ENCODE measurements around the gene NRAP. TPM values are rescaled to one million over a fixed set of nuclear protein-coding genes. Genes with fewer than 3 reads are reported as not detected.

The NRAP gene
- total RNA-seq, 1 donor from 2014 or later = not detected

DNA sequence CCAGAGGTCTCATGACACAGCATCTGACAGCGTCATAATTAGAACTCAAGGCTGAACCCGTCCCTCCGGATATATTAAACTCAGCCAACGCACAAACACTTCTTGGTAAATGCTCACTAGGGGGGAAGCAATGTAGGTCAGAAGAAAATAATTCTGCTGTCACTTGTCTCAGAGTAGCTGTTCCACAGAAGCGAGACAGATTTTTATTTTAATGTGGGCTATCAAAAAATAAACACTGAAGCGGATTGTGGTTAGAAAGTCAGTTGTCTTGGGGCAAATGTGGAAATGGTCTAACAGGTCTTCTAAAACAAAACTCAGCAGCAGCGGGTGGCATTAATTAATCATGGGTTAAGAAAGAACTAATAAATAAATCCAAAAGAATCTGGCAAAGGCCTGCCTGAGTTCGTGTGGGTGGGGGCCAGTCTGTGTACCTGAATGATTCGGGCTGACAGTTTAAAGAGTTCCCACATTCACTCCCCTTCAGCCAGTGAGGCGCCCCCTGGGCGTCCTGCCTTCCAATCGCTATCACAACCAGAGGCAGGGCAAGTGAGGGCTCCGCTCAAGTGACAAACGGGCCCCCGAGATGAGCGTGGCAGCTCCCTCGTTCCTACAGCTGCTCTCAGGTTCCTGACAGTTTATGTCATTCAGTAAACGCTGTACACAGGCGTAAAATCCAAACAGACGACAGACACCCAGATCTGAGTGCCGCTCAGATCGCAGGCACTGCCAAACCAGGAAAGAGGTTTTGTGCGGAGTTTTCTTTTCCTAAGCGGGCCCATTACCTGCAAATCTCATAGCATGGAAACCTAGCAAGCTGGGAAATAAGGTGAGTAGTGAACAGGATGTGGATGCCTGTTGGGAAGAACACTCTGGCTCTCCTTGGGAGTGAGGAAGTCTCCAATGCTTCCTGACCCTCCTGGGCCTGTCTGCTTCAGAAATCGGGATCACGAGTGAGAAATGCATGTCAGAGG lies 52.9 kb downstream of the NRAP start:
- H3K4me3 Mint-ChIP-seq (ENCODE audit: unreplicated experiment) = no peak overlapping the region
- H3K36me3 Mint-ChIP-seq (ENCODE audit: low read depth, unreplicated experiment) = no peaks in the 10 kb centered on the region
- peaks cover 3% of the 10 kb centered on the region for H3K27me3 Mint-ChIP-seq (ENCODE audit: unreplicated experiment)
- H3K9me3 Mint-ChIP-seq (ENCODE audit: unreplicated experiment) = no peaks in the 10 kb centered on the region
- peaks cover 6% of the 10 kb centered on the region for H3K4me1 Mint-ChIP-seq (ENCODE audit: unreplicated experiment)
- peak; percentile 8 for DNase-seq (ENCODE audit: low spot score)
- TF ChIP-seq, protein P1, sequence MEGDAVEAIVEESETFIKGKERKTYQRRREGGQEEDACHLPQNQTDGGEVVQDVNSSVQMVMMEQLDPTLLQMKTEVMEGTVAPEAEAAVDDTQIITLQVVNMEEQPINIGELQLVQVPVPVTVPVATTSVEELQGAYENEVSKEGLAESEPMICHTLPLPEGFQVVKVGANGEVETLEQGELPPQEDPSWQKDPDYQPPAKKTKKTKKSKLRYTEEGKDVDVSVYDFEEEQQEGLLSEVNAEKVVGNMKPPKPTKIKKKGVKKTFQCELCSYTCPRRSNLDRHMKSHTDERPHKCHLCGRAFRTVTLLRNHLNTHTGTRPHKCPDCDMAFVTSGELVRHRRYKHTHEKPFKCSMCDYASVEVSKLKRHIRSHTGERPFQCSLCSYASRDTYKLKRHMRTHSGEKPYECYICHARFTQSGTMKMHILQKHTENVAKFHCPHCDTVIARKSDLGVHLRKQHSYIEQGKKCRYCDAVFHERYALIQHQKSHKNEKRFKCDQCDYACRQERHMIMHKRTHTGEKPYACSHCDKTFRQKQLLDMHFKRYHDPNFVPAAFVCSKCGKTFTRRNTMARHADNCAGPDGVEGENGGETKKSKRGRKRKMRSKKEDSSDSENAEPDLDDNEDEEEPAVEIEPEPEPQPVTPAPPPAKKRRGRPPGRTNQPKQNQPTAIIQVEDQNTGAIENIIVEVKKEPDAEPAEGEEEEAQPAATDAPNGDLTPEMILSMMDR (IDR thresholded peaks at IDR 0.05; ENCODE audit: unreplicated experiment) = no peak
- H3K27ac Mint-ChIP-seq (ENCODE audit: unreplicated experiment) = no peak overlapping the region

DNA sequence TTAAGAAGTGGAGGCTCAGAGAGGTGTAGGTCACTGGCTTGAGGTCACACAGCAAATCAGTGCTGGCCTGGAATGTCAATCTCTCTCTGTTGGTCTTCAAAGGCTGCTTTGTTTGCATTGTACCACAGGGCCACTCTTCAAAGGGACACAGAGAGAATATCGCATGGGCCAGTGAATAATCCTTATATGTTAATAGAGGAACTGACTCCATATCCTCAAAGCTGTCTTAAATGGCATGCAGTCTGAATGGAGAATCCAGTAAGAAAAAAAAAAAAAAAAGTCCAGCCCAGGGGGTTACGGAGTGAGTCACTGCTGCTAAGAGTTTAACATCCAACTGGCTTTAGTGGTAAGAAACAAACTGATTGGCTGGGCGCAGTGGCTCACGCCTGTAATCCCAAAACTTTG lies 54.1 kb downstream of the NRAP start:
- Mint-ChIP-seq H3K27me3 (ENCODE audit: unreplicated experiment) (peaks cover 3% of the 10 kb centered on the region), H3K9me3 (ENCODE audit: unreplicated experiment) (no peaks in the 10 kb centered on the region), H3K27ac (ENCODE audit: unreplicated experiment) (no peak overlapping the region), H3K36me3 (ENCODE audit: low read depth, unreplicated experiment) (no peaks in the 10 kb centered on the region), H3K4me3 (ENCODE audit: unreplicated experiment) (no peak overlapping the region), H3K4me1 (ENCODE audit: unreplicated experiment) (peaks cover 6% of the 10 kb centered on the region)
- DNase-seq (ENCODE audit: low spot score) = no peak
- TF ChIP-seq, protein P1 (IDR thresholded peaks at IDR 0.05; ENCODE audit: unreplicated experiment) = no peak

DNA sequence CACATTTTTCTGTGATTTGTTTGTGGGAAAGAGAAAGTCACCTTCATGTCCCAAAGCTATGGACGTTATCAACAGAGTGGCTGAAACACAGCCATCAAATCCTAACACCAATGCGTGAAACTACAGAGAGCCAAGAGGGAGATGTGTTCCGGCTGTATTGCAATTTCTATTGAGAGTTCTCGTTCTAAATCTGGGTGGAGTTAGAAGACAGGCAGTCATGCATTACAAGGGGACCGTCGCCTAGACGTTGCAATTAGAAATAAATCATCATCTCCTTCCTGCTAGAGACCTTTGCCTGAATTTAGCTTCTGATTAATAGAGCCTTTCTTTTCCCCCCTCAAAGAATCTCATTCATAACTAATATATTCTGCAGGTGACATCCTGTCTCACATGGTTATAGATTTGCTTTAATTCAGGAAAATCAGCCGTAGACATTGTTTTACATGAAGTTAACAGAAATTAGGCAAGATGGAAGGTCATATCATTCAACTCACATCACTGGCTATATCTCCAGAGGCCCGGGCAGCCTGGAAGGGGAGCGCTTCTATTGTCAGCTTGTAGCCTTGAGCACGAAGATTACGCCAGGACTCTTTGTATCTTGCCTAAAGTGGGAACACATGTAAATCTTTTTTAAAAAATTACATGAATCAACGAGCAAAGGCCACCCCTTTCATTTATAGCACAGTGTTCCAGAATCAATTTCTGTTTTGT lies 58.4 kb downstream of the NRAP start:
- H3K4me1 Mint-ChIP-seq (ENCODE audit: unreplicated experiment) = peaks cover 2% of the 10 kb centered on the region
- H3K9me3 Mint-ChIP-seq (ENCODE audit: unreplicated experiment) = no peaks in the 10 kb centered on the region
- H3K4me3 Mint-ChIP-seq (ENCODE audit: unreplicated experiment) = no peak overlapping the region
- TF ChIP-seq, protein P1 (IDR thresholded peaks at IDR 0.05; ENCODE audit: unreplicated experiment) = no peak
- no peak for DNase-seq (ENCODE audit: low spot score)
- H3K27me3 Mint-ChIP-seq (ENCODE audit: unreplicated experiment) = peaks cover 3% of the 10 kb centered on the region
- H3K27ac Mint-ChIP-seq (ENCODE audit: unreplicated experiment) = no peak overlapping the region
- H3K36me3 Mint-ChIP-seq (ENCODE audit: low read depth, unreplicated experiment) = no peaks in the 10 kb centered on the region

DNA sequence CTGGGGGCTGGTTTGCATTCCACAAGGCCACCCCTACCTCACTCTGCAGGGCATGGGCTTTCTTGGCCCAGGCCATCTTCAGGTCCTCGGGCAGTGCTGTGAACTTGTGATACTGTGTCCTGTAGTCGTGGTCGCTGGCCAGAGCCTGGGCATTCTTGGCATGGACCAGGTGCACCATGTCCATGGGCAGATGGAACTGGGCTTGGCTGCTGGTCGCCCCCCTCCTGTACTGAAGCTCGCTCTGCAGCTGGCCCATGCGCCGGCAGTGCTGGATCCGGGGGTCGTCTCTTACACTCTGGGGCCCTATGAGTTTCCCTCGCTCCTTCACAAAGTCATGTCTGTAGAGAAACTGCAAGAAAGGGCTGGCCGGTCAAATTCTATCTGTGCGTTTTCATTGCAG lies 59.3 kb downstream of the NRAP start:
- no peaks in the 10 kb centered on the region for H3K4me1 Mint-ChIP-seq (ENCODE audit: unreplicated experiment)
- no peak overlapping the region for H3K27ac Mint-ChIP-seq (ENCODE audit: unreplicated experiment)
- H3K27me3 Mint-ChIP-seq (ENCODE audit: unreplicated experiment) = peaks cover 3% of the 10 kb centered on the region
- H3K36me3 Mint-ChIP-seq (ENCODE audit: low read depth, unreplicated experiment) = no peaks in the 10 kb centered on the region
- H3K9me3 Mint-ChIP-seq (ENCODE audit: unreplicated experiment) = no peaks in the 10 kb centered on the region
- DNase-seq (ENCODE audit: low spot score) = no peak
- no peak overlapping the region for H3K4me3 Mint-ChIP-seq (ENCODE audit: unreplicated experiment)
- TF ChIP-seq, protein P1 (IDR thresholded peaks at IDR 0.05; ENCODE audit: unreplicated experiment) = no peak
